Neural progenitor cell (in vitro differentiated cells): ENCODE results near the gene PPP2R2B. TPM values are rescaled to one million over a fixed set of nuclear protein-coding genes. Genes with fewer than 3 reads are reported as not detected.

Source experiments
- DNase-seq: peaks from one replicate; pipeline ENCODE4 v3.0.0-alpha.2; 2016; ENCODE audit warnings: low spot score
- H2AFZ ChIP-seq: fragments of 200-600 bp; sonication (generic); replicated peaks from 2 replicates; pipeline ENCODE4 v1.6.1; 2016; ENCODE audit warnings: antibody characterized with exemption
- H3F3A ChIP-seq: fragments of 200-600 bp; sonication (generic); 2 replicates; pipeline ENCODE4 v1.6.1; 2016; ENCODE audit warnings: antibody characterized with exemption, low read depth
- H3K27ac ChIP-seq: fragments of 200-600 bp; sonication (generic); 2 replicates; pipeline ENCODE4 v1.5.1; 2016; ENCODE audit warnings: mild to moderate bottlenecking
- H3K27me3 ChIP-seq: fragments of 200-600 bp; sonication (generic); 2 replicates; pipeline ENCODE4 v1.6.1; 2016; ENCODE audit warnings: mild to moderate bottlenecking, moderate library complexity
- H3K36me3 ChIP-seq: fragments of 200-600 bp; sonication (generic); 2 replicates; pipeline ENCODE4 v1.5.1; 2016
- H3K4me1 ChIP-seq: fragments of 200-600 bp; sonication (generic); 2 replicates; pipeline ENCODE4 v1.6.1; 2016; ENCODE audit warnings: mixed run types
- H3K4me2 ChIP-seq: fragments of 200-600 bp; sonication (generic); 2 replicates; pipeline ENCODE4 v1.6.1; 2016
- H3K4me3 ChIP-seq: fragments of 200-600 bp; sonication (generic); 2 replicates; pipeline ENCODE4 v1.5.1; 2016
- H3K79me2 ChIP-seq: fragments of 200-600 bp; sonication (generic); 2 replicates; pipeline ENCODE4 v1.6.1; 2016; ENCODE audit warnings: low read depth
- H3K9ac ChIP-seq: fragments of 200-600 bp; sonication (generic); 2 replicates; pipeline ENCODE4 v1.6.1; 2016
- H3K9me3 ChIP-seq: fragments of 200-600 bp; sonication (generic); 2 replicates; pipeline ENCODE4 v1.5.1; 2016; ENCODE audit warnings: low read depth
- H4K20me1 ChIP-seq: fragments of 200-600 bp; sonication (generic); 2 replicates; pipeline ENCODE4 v1.6.1; 2016; ENCODE audit warnings: low read depth
- H3K27ac Mint-ChIP-seq: 3 replicates; pipeline ENCODE4 v1.8.0; 2021; ENCODE audit warnings: mixed read lengths
- H3K27me3 Mint-ChIP-seq: 2 replicates; pipeline ENCODE4 v1.8.0; 2022; ENCODE audit warnings: low read depth, mild to moderate bottlenecking, inconsistent platforms, moderate library complexity, mixed read lengths; ENCODE audit not compliant: insufficient read depth
- H3K36me3 Mint-ChIP-seq: 3 replicates; pipeline ENCODE4 v1.8.0; 2021; ENCODE audit warnings: mixed read lengths
- H3K4me1 Mint-ChIP-seq: 3 replicates; pipeline ENCODE4 v1.8.0; 2021; ENCODE audit warnings: mixed read lengths
- H3K4me3 Mint-ChIP-seq: 3 replicates; pipeline ENCODE4 v1.8.0; 2021; ENCODE audit warnings: mild to moderate bottlenecking, moderate library complexity, mixed read lengths
- H3K9me3 Mint-ChIP-seq: 3 replicates; pipeline ENCODE4 v1.8.0; 2020; ENCODE audit warnings: mixed read lengths
- CTCF ChIP-seq: fragments of 200-600 bp; sonication (generic); IDR thresholded peaks from 2 replicates; pipeline ENCODE4 v1.5.1; 2017; ENCODE audit warnings: antibody characterized with exemption, mild to moderate bottlenecking
- EZH2 ChIP-seq: fragments of 200-600 bp; sonication (generic); IDR thresholded peaks from 2 replicates; pipeline ENCODE4 v1.6.1; 2017; ENCODE audit warnings: antibody characterized with exemption, mild to moderate bottlenecking, moderate library complexity
- EZH2phosphoT487 ChIP-seq: fragments of 200-600 bp; sonication (generic); IDR thresholded peaks from 2 replicates; pipeline ENCODE4 v1.6.1; 2017; ENCODE audit warnings: antibody characterized with exemption
- total RNA-seq: library from RNA; depleted of rRNA; stranded (reverse); fragments of >200 nt; gene quantifications from 2 replicates; pipeline ENCODE4 v1.2.3, GENCODE V29; 2015; ENCODE audit warnings: low replicate concordance

The PPP2R2B gene
- total RNA-seq, 1 donor from 2014 or later: 26.6 TPM

- no peaks in the 10 kb centered on the region for H3K79me2 ChIP-seq
- H3K4me1 ChIP-seq: peaks cover 3% of the 10 kb centered on the region
- no peak for TF ChIP-seq EZH2
- no peaks in the 10 kb centered on the region for H4K20me1 ChIP-seq
- no peak overlapping the region for H3K4me3 Mint-ChIP-seq
- no peak overlapping the region for H3K4me3 ChIP-seq
- no peaks in the 10 kb centered on the region for H3K36me3 ChIP-seq
- H3K9me3 Mint-ChIP-seq: peaks cover 5% of the 10 kb centered on the region
- H3K27ac Mint-ChIP-seq: no peak overlapping the region
- no peaks in the 10 kb centered on the region for H3F3A ChIP-seq
- H3K9ac ChIP-seq: no peak overlapping the region
- peaks cover 3% of the 10 kb centered on the region for H3K36me3 Mint-ChIP-seq
- H3K27me3 ChIP-seq: no peaks in the 10 kb centered on the region
- no peak overlapping the region for H2AFZ ChIP-seq
- H3K4me1 Mint-ChIP-seq: peaks cover 25% of the 10 kb centered on the region
- H3K27me3 Mint-ChIP-seq: peaks cover 4% of the 10 kb centered on the region
- H3K27ac ChIP-seq: no peak overlapping the region
- no peak overlapping the region for H3K4me2 ChIP-seq
- no peaks in the 10 kb centered on the region for H3K9me3 ChIP-seq
- DNase-seq: no peak
These were observed 127.5 kb downstream of the PPP2R2B start for GRCh38 chr5:146751054-146751453.

- no peak overlapping the region for H3K9ac ChIP-seq
- Mint-ChIP-seq H3K27ac (no peak overlapping the region), H3K4me3 (no peak overlapping the region), H3K27me3 (peaks cover 7% of the 10 kb centered on the region), H3K4me1 (peaks cover 36% of the 10 kb centered on the region), H3K36me3 (peaks cover 3% of the 10 kb centered on the region), H3K9me3 (peaks cover 5% of the 10 kb centered on the region)
- H3K4me3 ChIP-seq: no peak overlapping the region
- H3K27ac ChIP-seq: no peak overlapping the region
- no peak for DNase-seq
- no peaks in the 10 kb centered on the region for H3K27me3 ChIP-seq
- H3K79me2 ChIP-seq: no peaks in the 10 kb centered on the region
- H3K4me1 ChIP-seq: peaks cover 13% of the 10 kb centered on the region
- H3F3A ChIP-seq: peaks cover 7% of the 10 kb centered on the region
- no peak overlapping the region for H3K4me2 ChIP-seq
- no peaks in the 10 kb centered on the region for H3K9me3 ChIP-seq
- H4K20me1 ChIP-seq: no peaks in the 10 kb centered on the region
- H2AFZ ChIP-seq: no peak overlapping the region
- TF ChIP-seq EZH2 (no peak), CTCF (no peak), EZH2phosphoT487 (no peak)
- H3K36me3 ChIP-seq: no peaks in the 10 kb centered on the region
These were observed 130.0 kb downstream of the PPP2R2B start for GRCh38 chr5:146748533-146748932.

- TF ChIP-seq CTCF (no peak), EZH2phosphoT487 (no peak), EZH2 (no peak)
- Histone ChIP-seq H3K9me3 (no peaks in the 10 kb centered on the region), H3K27ac (no peak overlapping the region), H3K36me3 (no peaks in the 10 kb centered on the region), H3K79me2 (no peaks in the 10 kb centered on the region), H3K4me3 (no peak overlapping the region), H3K4me2 (no peak overlapping the region), H4K20me1 (no peaks in the 10 kb centered on the region), H3K9ac (no peak overlapping the region), H3F3A (peaks cover 7% of the 10 kb centered on the region), H3K27me3 (no peaks in the 10 kb centered on the region), H2AFZ (no peak overlapping the region), H3K4me1 (peaks cover 13% of the 10 kb centered on the region)
- H3K9me3 Mint-ChIP-seq: peaks cover 5% of the 10 kb centered on the region
- peaks cover 33% of the 10 kb centered on the region for H3K4me1 Mint-ChIP-seq
- no peak overlapping the region for H3K4me3 Mint-ChIP-seq
- no peak overlapping the region for H3K27ac Mint-ChIP-seq
- no peak for DNase-seq
- H3K27me3 Mint-ChIP-seq: peaks cover 4% of the 10 kb centered on the region
- peaks cover 3% of the 10 kb centered on the region for H3K36me3 Mint-ChIP-seq
These were observed 132.5 kb downstream of the PPP2R2B start for GRCh38 chr5:146745931-146746577.

- Histone ChIP-seq H3K4me1 (peaks cover 13% of the 10 kb centered on the region), H3K36me3 (no peaks in the 10 kb centered on the region), H3K9me3 (no peaks in the 10 kb centered on the region), H3K4me2 (peak overlapping the region; percentile 54), H3F3A (peaks cover 7% of the 10 kb centered on the region), H3K27ac (no peak overlapping the region), H3K9ac (no peak overlapping the region), H3K79me2 (no peaks in the 10 kb centered on the region), H4K20me1 (no peaks in the 10 kb centered on the region), H3K27me3 (no peaks in the 10 kb centered on the region), H2AFZ (peak overlapping the region; percentile 11), H3K4me3 (no peak overlapping the region)
- Mint-ChIP-seq H3K27ac (peak overlapping the region; percentile 94), H3K36me3 (peaks cover 3% of the 10 kb centered on the region), H3K4me1 (peaks cover 33% of the 10 kb centered on the region), H3K9me3 (peaks cover 5% of the 10 kb centered on the region), H3K27me3 (peaks cover 4% of the 10 kb centered on the region), H3K4me3 (peak overlapping the region; percentile 36)
- peak; percentile 34 for DNase-seq
- TF ChIP-seq CTCF (no peak), EZH2phosphoT487 (no peak), EZH2 (no peak)
These were observed 134.3 kb downstream of the PPP2R2B start for GRCh38 chr5:146744068-146744745.
